B cell (primary cell): ENCODE measurements around the gene ELFN1.

Experiments
- EZH2 ChIP-seq: IDR thresholded peaks from 2 replicates; pipeline ENCODE4 v1.6.1; 2012; ENCODE audit warnings: borderline replicate concordance, low read depth, mild to moderate bottlenecking, moderate library complexity, low read length; ENCODE audit not compliant: insufficient read depth, poor library complexity, severe bottlenecking
- TF ChIP-seq, protein P1 (sequence below): fragments of 200-600 bp; IDR thresholded peaks from one replicate; pipeline ENCODE4 v1.8.0; 2022; ENCODE audit warnings: antibody characterized with exemption, mild to moderate bottlenecking

DNA sequence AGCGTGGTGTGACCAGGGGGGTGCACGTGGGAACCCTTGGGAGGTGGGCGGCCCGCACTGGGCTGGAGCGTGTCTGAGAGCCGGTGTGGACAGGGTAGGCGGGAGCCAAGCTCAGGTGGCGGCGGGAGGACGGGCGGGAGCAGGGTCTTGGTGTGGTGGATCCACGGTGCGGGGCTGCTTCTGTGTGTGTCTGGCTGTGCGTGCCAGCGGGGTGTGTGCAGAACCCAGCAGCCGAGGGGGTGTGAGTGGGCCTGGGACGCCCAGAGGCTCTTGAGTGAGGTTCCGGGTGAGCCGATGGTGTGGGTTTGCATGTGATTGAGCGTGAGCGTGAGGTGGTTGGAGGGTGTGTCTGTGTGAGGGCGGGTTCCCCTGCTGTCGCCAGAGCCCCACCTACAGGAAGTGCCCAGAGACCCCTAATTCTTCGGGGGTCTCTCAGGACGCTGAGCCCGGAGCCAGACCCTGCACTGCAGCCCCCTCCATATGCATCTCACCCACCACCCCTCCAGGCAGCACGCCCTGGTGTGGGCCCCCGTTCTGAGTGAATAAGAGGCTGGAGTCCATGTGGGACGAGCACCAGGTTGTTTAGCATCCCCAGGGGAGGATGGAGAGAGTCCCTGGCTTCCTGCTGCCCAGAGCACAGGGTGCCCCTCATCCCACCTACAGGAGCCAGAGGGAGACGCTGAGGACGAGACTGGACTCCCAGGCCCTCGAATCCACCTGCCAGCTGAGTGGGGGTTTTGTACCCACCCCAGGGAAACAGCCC lies 78.2 kb downstream of the ELFN1 start:
- TF ChIP-seq, protein P1, sequence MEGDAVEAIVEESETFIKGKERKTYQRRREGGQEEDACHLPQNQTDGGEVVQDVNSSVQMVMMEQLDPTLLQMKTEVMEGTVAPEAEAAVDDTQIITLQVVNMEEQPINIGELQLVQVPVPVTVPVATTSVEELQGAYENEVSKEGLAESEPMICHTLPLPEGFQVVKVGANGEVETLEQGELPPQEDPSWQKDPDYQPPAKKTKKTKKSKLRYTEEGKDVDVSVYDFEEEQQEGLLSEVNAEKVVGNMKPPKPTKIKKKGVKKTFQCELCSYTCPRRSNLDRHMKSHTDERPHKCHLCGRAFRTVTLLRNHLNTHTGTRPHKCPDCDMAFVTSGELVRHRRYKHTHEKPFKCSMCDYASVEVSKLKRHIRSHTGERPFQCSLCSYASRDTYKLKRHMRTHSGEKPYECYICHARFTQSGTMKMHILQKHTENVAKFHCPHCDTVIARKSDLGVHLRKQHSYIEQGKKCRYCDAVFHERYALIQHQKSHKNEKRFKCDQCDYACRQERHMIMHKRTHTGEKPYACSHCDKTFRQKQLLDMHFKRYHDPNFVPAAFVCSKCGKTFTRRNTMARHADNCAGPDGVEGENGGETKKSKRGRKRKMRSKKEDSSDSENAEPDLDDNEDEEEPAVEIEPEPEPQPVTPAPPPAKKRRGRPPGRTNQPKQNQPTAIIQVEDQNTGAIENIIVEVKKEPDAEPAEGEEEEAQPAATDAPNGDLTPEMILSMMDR, result no peak
- TF ChIP-seq EZH2, result no peak
